SK-N-MC (cell line): Measurements from ENCODE around the gene TICAM2.

ENCODE experiments used
- EZH2 ChIP-seq: fragments of 200-600 bp; sonication (generic); IDR thresholded peaks from one replicate; pipeline ENCODE4 v1.6.1; 2017; ENCODE audit warnings: antibody characterized with exemption
- POLR2AphosphoS5 ChIP-seq: IDR thresholded peaks from 2 replicates; pipeline ENCODE4 v1.6.1; 2012; ENCODE audit warnings: mild to moderate bottlenecking, low read depth, low read length, borderline replicate concordance

DNA sequence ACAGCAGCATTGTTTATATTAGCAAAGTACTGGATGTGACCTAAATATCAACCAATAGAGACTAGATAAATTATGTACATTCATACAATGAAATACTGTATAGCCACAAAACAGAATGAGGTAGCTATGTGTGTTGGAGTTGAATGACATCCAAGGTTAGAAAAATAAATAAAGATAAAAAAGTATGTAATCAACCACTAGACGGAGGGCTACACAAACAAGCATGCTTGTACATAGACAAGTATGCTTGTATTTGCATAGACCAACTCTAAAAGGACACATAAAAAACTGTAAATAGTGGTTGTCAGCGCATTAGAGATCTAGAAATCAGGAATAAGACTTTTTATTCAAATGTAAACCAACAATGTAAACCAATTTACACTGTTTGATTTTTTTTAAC, 60.7 kb downstream of the TICAM2 start:
- no peak for TF ChIP-seq POLR2AphosphoS5
- no peak for TF ChIP-seq EZH2
